HCT116 (cell line): ENCODE data around the gene ALDH7A1. TPM values are rescaled to one million over a fixed set of nuclear protein-coding genes. Genes with fewer than 3 reads are reported as not detected.

Source experiments
- ATAC-seq: fragments of 200-7000 bp; cut with Tn5 transposase; 2 replicates; pipeline ENCODE4 v1.9.1; 2020; ENCODE audit warnings: mild to moderate bottlenecking, moderate library complexity
- BruUV-seq: library from RNA; stranded (reverse); fragments of 400-500 nt; replicated peaks from 2 replicates; lab custom pipeline; 2021; lab: Mats Ljungman, UMichigan
- CTCF ChIA-PET: fragments of 300-600 bp; sonication (Branson Sonifier 250); formaldehyde crosslinking; loops from one replicate; lab custom pipeline; 2021; ENCODE audit warnings: antibody characterized with exemption; lab: Charles Lee
- POLR2A ChIA-PET: fragments of 300-600, 350-600 bp; sonication (Branson Sonifier 250); formaldehyde crosslinking; loops from one replicate; lab custom pipeline; 2021; ENCODE audit warnings: antibody characterized with exemption; lab: Charles Lee
- RAD21 ChIA-PET, 2 experiments: fragments of 300-600 bp; sonication (Branson Sonifier 250); formaldehyde crosslinking; loops; one replicate each; lab custom pipeline; 2023; ENCODE audit warnings: low total read pairs in 2 of 2; ENCODE audit not compliant: uncharacterized antibody in 2 of 2, unreplicated experiment in 2 of 2, low non-redundant PET in 1 of 2; lab: Charles Lee
- DNase-seq: peaks from one replicate; pipeline ENCODE4 v3.0.0-alpha.2; 2010; ENCODE audit warnings: low read depth, low spot score
- H2AFZ ChIP-seq: fragments of 200-600 bp; shearing (Covaris generic), sonication (generic); 2 replicates; pipeline ENCODE4 v1.6.1; 2017; ENCODE audit warnings: low read depth, mixed run types, mixed read lengths, antibody characterized with exemption, low read length; ENCODE audit not compliant: poor library complexity, severe bottlenecking
- H3K27ac ChIP-seq: 2 replicates; pipeline ENCODE4 v1.5.1; 2012; ENCODE audit warnings: low read depth, low read length
- H3K27me3 ChIP-seq: fragments of 200-600 bp; sonication (generic); 2 replicates; pipeline ENCODE4 v1.6.1; 2016; ENCODE audit warnings: mixed run types, low read length, mixed read lengths; ENCODE audit not compliant: insufficient read depth
- H3K36me3 ChIP-seq, 2 experiments: fragments of 200-500 bp in 1 of 2; fragments of 200-600 bp in 1 of 2; sonication (Bioruptor generic) in 1 of 2; sonication (generic) in 1 of 2; 2 replicates each; pipeline versions ENCODE4 v1.5.1 to v1.6.1; 2014 to 2016; ENCODE audit warnings: low read length in 2 of 2, inconsistent platforms in 1 of 2, mixed read lengths in 1 of 2, mixed run types in 1 of 2; ENCODE audit not compliant: insufficient read depth in 2 of 2, control insufficient read depth in 1 of 2
- H3K4me1 ChIP-seq, 2 experiments: fragments of 200-600 bp in 1 of 2; sonication (generic) in 1 of 2; 2 replicates each; pipeline versions ENCODE4 v1.5.1 to v1.6.1; 2012 to 2017; ENCODE audit warnings: low read length in 2 of 2, inconsistent platforms in 1 of 2, mild to moderate bottlenecking in 1 of 2, mixed read lengths in 1 of 2, mixed run types in 1 of 2, moderate library complexity in 1 of 2; ENCODE audit not compliant: insufficient read depth in 2 of 2, control insufficient read depth in 1 of 2
- H3K4me2 ChIP-seq: fragments of 200-600 bp; sonication (generic); 2 replicates; pipeline ENCODE4 v1.6.1; 2017; ENCODE audit warnings: mixed run types, low read length, mixed read lengths
- H3K4me3 ChIP-seq, 2 experiments: fragments of 200-600 bp in 1 of 2; sonication (generic) in 1 of 2; replicated peaks in 1 of 2; 2 replicates each; pipeline ENCODE4 v1.5.1; 2011 to 2016; ENCODE audit warnings: low read length in 2 of 2, control low read depth in 1 of 2, low read depth in 1 of 2, mild to moderate bottlenecking in 1 of 2, mixed read lengths in 1 of 2, mixed run types in 1 of 2
- H3K79me2 ChIP-seq: fragments of 200-600 bp; sonication (generic); 2 replicates; pipeline ENCODE4 v1.6.1; 2017; ENCODE audit warnings: mild to moderate bottlenecking, mixed run types, low read length, moderate library complexity, mixed read lengths; ENCODE audit not compliant: insufficient read depth
- H3K9ac ChIP-seq: fragments of 200-600 bp; sonication (generic); 2 replicates; pipeline ENCODE4 v1.6.1; 2016; ENCODE audit warnings: low read length, mixed read lengths
- H3K9me2 ChIP-seq: fragments of 200-600 bp; sonication (generic), shearing (Covaris generic); 2 replicates; pipeline ENCODE4 v1.6.1; 2017; ENCODE audit warnings: mixed run types, mild to moderate bottlenecking, moderate library complexity; ENCODE audit not compliant: insufficient read depth
- H3K9me3 ChIP-seq, 2 experiments: fragments of 200-500 bp in 1 of 2; fragments of 200-600 bp in 1 of 2; sonication (Bioruptor generic) in 1 of 2; sonication (generic) in 1 of 2; 2 replicates each; pipeline ENCODE4 v1.6.1; 2014 to 2017; ENCODE audit warnings: low read length in 2 of 2, mixed read lengths in 2 of 2, inconsistent platforms in 1 of 2, low read depth in 1 of 2, mild to moderate bottlenecking in 1 of 2, mixed run types in 1 of 2, moderate library complexity in 1 of 2; ENCODE audit not compliant: control insufficient read depth in 1 of 2, insufficient read depth in 1 of 2
- H4K20me1 ChIP-seq: fragments of 200-600 bp; sonication (generic), shearing (Covaris generic); 2 replicates; pipeline ENCODE4 v1.6.1; 2017; ENCODE audit warnings: mixed run types, mild to moderate bottlenecking, moderate library complexity; ENCODE audit not compliant: insufficient read depth
- EZH2phosphoT487 ChIP-seq: fragments of 200-600 bp; IDR thresholded peaks from 2 replicates; pipeline ENCODE4 v1.6.1; 2018; ENCODE audit warnings: antibody characterized with exemption, borderline replicate concordance
- FOSL1 ChIP-seq: IDR thresholded peaks from 2 replicates; pipeline ENCODE4 v1.6.1; 2012; ENCODE audit warnings: low read depth
- POLR2A ChIP-seq: IDR thresholded peaks from 2 replicates; pipeline ENCODE4 v1.7.0; 2011; ENCODE audit warnings: borderline replicate concordance; ENCODE audit not compliant: insufficient read depth, insufficient read length; ENCODE audit errors: extremely low read depth
- POLR2AphosphoS5 ChIP-seq: IDR thresholded peaks from 2 replicates; pipeline ENCODE4 v1.6.1; 2011; ENCODE audit warnings: mild to moderate bottlenecking, low read depth, low read length, moderate library complexity
- RAD21 ChIP-seq: IDR thresholded peaks from 2 replicates; pipeline ENCODE4 v1.6.1; 2012; ENCODE audit warnings: low read depth, mild to moderate bottlenecking
- TCF7L2 ChIP-seq: IDR thresholded peaks from 2 replicates; pipeline ENCODE4 v1.7.0; 2011; ENCODE audit warnings: borderline replicate concordance, inconsistent platforms; ENCODE audit not compliant: insufficient read depth, insufficient read length; ENCODE audit errors: extremely low read depth
- ZNF274 ChIP-seq: fragments of 200-500 bp; sonication (Bioruptor generic); IDR thresholded peaks from 2 replicates; pipeline ENCODE4 v1.6.1; 2014; ENCODE audit warnings: mild to moderate bottlenecking, low read depth, low read length, inconsistent platforms
- intact Hi-C: fragments of 100-400 bp; cut with micrococcal nuclease; formaldehyde crosslinking; loops from 2 replicates; pipeline ENCODE4 v1.10.0; 2022
- total RNA-seq: library from RNA; stranded (reverse); gene quantifications from one replicate; pipeline ENCODE4 v1.2.1, GENCODE V29; 2021; ENCODE audit not compliant: unreplicated experiment
- TF ChIP-seq, protein P1 (sequence below): IDR thresholded peaks from 2 replicates; pipeline ENCODE4 v1.6.1; 2011; ENCODE audit warnings: mild to moderate bottlenecking, low read length, moderate library complexity; ENCODE audit not compliant: insufficient replicate concordance; ENCODE audit errors: extremely low read depth
- TF ChIP-seq, protein P2 (sequence below), 3 experiments: fragments of 200-600 bp in 1 of 3; sonication (generic) in 1 of 3; IDR thresholded peaks in 2 of 3; conservative IDR thresholded peaks in 1 of 3; 2 replicates each; pipeline ENCODE4 v1.5.1; 2012 to 2017; ENCODE audit warnings: low read depth in 2 of 3, low read length in 2 of 3, antibody characterized with exemption in 1 of 3, borderline replicate concordance in 1 of 3, control low read depth in 1 of 3, mild to moderate bottlenecking in 1 of 3, mixed read lengths in 1 of 3, mixed run types in 1 of 3, moderate library complexity in 1 of 3; ENCODE audit not compliant: insufficient read depth in 1 of 3

Gene ALDH7A1
- total RNA-seq, 1 experiment from 2014 or later, result 93.2 TPM

- TF ChIP-seq, protein P1, sequence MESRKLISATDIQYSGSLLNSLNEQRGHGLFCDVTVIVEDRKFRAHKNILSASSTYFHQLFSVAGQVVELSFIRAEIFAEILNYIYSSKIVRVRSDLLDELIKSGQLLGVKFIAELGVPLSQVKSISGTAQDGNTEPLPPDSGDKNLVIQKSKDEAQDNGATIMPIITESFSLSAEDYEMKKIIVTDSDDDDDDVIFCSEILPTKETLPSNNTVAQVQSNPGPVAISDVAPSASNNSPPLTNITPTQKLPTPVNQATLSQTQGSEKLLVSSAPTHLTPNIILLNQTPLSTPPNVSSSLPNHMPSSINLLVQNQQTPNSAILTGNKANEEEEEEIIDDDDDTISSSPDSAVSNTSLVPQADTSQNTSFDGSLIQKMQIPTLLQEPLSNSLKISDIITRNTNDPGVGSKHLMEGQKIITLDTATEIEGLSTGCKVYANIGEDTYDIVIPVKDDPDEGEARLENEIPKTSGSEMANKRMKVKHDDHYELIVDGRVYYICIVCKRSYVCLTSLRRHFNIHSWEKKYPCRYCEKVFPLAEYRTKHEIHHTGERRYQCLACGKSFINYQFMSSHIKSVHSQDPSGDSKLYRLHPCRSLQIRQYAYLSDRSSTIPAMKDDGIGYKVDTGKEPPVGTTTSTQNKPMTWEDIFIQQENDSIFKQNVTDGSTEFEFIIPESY, result no peak
- TF ChIP-seq FOSL1, result no peak
- TF ChIP-seq ZNF274, result no peak
- no peak for TF ChIP-seq POLR2A
Measured at GRCh38 chr5:126501448-126501847, 93.6 kb downstream of the ALDH7A1 start (continued).

DNA sequence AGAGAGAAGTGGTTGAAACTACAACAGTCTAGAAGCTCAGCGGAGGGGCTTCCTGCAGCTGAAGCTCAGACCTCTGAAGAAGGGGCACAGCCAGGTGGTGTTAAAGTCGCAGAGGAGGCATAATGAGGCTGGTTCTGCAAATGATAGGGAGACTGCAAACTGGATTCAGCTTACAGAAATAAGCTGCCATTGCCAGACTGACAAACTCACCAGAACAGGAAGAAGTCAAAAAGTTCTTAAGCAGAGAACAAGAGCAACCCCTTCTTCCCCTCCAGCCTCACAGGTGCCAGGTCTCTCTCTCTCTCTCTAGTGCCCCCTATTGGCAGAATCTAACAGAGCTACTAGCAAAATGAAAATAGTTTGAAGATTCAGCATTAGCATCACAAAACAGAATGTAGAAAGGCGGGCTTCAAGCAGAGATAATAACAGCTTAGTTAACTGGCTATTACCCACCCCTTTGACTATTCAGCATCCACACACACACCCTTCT lies 95.1 kb downstream of the ALDH7A1 start:
- no peak overlapping the region for H3K9ac ChIP-seq
- no peak overlapping the region for H3K4me2 ChIP-seq
- H3K4me3 ChIP-seq, result no peak overlapping the region
- RAD21 ChIA-PET, result no interaction called here
- H3K9me2 ChIP-seq, result no peaks in the 10 kb centered on the region
- no peaks in the 10 kb centered on the region for H4K20me1 ChIP-seq
- TF ChIP-seq EZH2phosphoT487 (no peak), POLR2AphosphoS5 (no peak), POLR2A (no peak), RAD21 (peak; percentile 48), TCF7L2 (no peak)
- TF ChIP-seq, protein P2, sequence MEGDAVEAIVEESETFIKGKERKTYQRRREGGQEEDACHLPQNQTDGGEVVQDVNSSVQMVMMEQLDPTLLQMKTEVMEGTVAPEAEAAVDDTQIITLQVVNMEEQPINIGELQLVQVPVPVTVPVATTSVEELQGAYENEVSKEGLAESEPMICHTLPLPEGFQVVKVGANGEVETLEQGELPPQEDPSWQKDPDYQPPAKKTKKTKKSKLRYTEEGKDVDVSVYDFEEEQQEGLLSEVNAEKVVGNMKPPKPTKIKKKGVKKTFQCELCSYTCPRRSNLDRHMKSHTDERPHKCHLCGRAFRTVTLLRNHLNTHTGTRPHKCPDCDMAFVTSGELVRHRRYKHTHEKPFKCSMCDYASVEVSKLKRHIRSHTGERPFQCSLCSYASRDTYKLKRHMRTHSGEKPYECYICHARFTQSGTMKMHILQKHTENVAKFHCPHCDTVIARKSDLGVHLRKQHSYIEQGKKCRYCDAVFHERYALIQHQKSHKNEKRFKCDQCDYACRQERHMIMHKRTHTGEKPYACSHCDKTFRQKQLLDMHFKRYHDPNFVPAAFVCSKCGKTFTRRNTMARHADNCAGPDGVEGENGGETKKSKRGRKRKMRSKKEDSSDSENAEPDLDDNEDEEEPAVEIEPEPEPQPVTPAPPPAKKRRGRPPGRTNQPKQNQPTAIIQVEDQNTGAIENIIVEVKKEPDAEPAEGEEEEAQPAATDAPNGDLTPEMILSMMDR (IDR thresholded peaks at IDR 0.05 in 2 of 3, conservative IDR thresholded peaks at IDR 0.05 in 1 of 3; ENCODE audit: borderline replicate concordance in 1 of 3, insufficient read depth in 1 of 3, low read depth in 2 of 3, low read length in 2 of 3), result peak; percentile 35 to 77 (median 73); a peak in 5 of 6 replicates
- TF ChIP-seq, protein P1, result no peak
- DNase-seq (peak; percentile 24), ATAC-seq (peak; percentile 72)
- POLR2A ChIA-PET, result no interaction called here
- H3K4me1 ChIP-seq, result no peaks in the 10 kb centered on the region
- H3K36me3 ChIP-seq, result no peaks in the 10 kb centered on the region
- no peaks in the 10 kb centered on the region for H3K9me3 ChIP-seq
- H3K27me3 ChIP-seq, result no peaks in the 10 kb centered on the region
- H3K79me2 ChIP-seq, result no peaks in the 10 kb centered on the region
- CTCF ChIA-PET, result interaction anchor here (0.6 to 1.9 kb wide), 18 partner anchors 9 to 162 kb away, joined by 3 to 12 read pairs (median 4); partner anchors contain the start of genes ALDH7A1 and GRAMD2B
- H3K27ac ChIP-seq, result no peak overlapping the region
- H2AFZ ChIP-seq, result no peak overlapping the region
- intact Hi-C loops, result no loop called here
- no TSS peak for BruUV-seq
